B cell (primary cell): ENCODE results near the gene PRSS50.

Source experiments
- EZH2 ChIP-seq: IDR thresholded peaks from 2 replicates; pipeline ENCODE4 v1.6.1; 2012; ENCODE audit warnings: borderline replicate concordance, low read depth, mild to moderate bottlenecking, moderate library complexity, low read length; ENCODE audit not compliant: insufficient read depth, poor library complexity, severe bottlenecking
- TF ChIP-seq, protein P1 (sequence below): fragments of 200-600 bp; IDR thresholded peaks from one replicate; pipeline ENCODE4 v1.8.0; 2022; ENCODE audit warnings: antibody characterized with exemption, mild to moderate bottlenecking

GRCh38 chr3:46663591-46664135 lies 54.0 kb downstream of the PRSS50 start:
- TF ChIP-seq EZH2: no peak
- TF ChIP-seq, protein P1, sequence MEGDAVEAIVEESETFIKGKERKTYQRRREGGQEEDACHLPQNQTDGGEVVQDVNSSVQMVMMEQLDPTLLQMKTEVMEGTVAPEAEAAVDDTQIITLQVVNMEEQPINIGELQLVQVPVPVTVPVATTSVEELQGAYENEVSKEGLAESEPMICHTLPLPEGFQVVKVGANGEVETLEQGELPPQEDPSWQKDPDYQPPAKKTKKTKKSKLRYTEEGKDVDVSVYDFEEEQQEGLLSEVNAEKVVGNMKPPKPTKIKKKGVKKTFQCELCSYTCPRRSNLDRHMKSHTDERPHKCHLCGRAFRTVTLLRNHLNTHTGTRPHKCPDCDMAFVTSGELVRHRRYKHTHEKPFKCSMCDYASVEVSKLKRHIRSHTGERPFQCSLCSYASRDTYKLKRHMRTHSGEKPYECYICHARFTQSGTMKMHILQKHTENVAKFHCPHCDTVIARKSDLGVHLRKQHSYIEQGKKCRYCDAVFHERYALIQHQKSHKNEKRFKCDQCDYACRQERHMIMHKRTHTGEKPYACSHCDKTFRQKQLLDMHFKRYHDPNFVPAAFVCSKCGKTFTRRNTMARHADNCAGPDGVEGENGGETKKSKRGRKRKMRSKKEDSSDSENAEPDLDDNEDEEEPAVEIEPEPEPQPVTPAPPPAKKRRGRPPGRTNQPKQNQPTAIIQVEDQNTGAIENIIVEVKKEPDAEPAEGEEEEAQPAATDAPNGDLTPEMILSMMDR: no peak
